GM23248 (cell line): ENCODE results near the gene CLTB. TPM values are rescaled to one million over a fixed set of nuclear protein-coding genes. Genes with fewer than 3 reads are reported as not detected.

Experiments
- DNase-seq: peaks from one replicate; pipeline ENCODE4 v3.0.0-alpha.2; 2015
- H2AFZ ChIP-seq: fragments of 200-600 bp; sonication (generic); 2 replicates; pipeline ENCODE4 v1.6.1; 2016; ENCODE audit warnings: antibody characterized with exemption
- H3F3A ChIP-seq: fragments of 200-600 bp; sonication (generic); 2 replicates; pipeline ENCODE4 v1.6.1; 2016; ENCODE audit warnings: mild to moderate bottlenecking, antibody characterized with exemption, mixed run types; ENCODE audit not compliant: insufficient read depth
- H3K27ac ChIP-seq: fragments of 200-600 bp; sonication (generic); 2 replicates; pipeline ENCODE4 v1.5.1; 2016; ENCODE audit warnings: mild to moderate bottlenecking
- H3K27me3 ChIP-seq: fragments of 200-600 bp; sonication (generic); replicated peaks from 2 replicates; pipeline ENCODE4 v1.6.1; 2016; ENCODE audit warnings: mild to moderate bottlenecking; ENCODE audit not compliant: insufficient read depth
- H3K36me3 ChIP-seq: fragments of 200-600 bp; sonication (generic); 2 replicates; pipeline ENCODE4 v1.6.1; 2016; ENCODE audit warnings: low read depth, mild to moderate bottlenecking
- H3K4me1 ChIP-seq: fragments of 200-600 bp; sonication (generic); 2 replicates; pipeline ENCODE4 v1.6.1; 2016; ENCODE audit warnings: mild to moderate bottlenecking; ENCODE audit not compliant: insufficient read depth
- H3K4me2 ChIP-seq: fragments of 200-600 bp; sonication (generic); one replicate; pipeline ENCODE4 v1.6.1; 2016; ENCODE audit warnings: mild to moderate bottlenecking; ENCODE audit not compliant: unreplicated experiment
- H3K4me3 ChIP-seq: fragments of 200-600 bp; sonication (generic); 2 replicates; pipeline ENCODE4 v1.5.1; 2016; ENCODE audit warnings: mild to moderate bottlenecking
- H3K79me2 ChIP-seq: fragments of 200-600 bp; sonication (generic); 2 replicates; pipeline ENCODE4 v1.6.1; 2016; ENCODE audit warnings: mild to moderate bottlenecking; ENCODE audit not compliant: insufficient read depth
- H3K9ac ChIP-seq: fragments of 200-600 bp; sonication (generic); 2 replicates; pipeline ENCODE4 v1.6.1; 2016; ENCODE audit warnings: mild to moderate bottlenecking
- H3K9me2 ChIP-seq: fragments of 200-600 bp; sonication (generic); 2 replicates; pipeline ENCODE4 v1.6.1; 2016; ENCODE audit warnings: mixed run types, mild to moderate bottlenecking, moderate library complexity; ENCODE audit not compliant: insufficient read depth
- H3K9me3 ChIP-seq: fragments of 200-600 bp; sonication (generic); one replicate; pipeline ENCODE4 v1.6.1; 2017; ENCODE audit warnings: low read depth
- H4K20me1 ChIP-seq: fragments of 200-600 bp; sonication (generic); 2 replicates; pipeline ENCODE4 v1.6.0; 2016; ENCODE audit not compliant: insufficient read depth
- EZH2 ChIP-seq: fragments of 200-600 bp; sonication (generic); IDR thresholded peaks from 2 replicates; pipeline ENCODE4 v1.6.1; 2018; ENCODE audit warnings: antibody characterized with exemption, mild to moderate bottlenecking; ENCODE audit not compliant: insufficient read depth, poor library complexity, severe bottlenecking
- EZH2phosphoT487 ChIP-seq: fragments of 200-600 bp; sonication (generic); IDR thresholded peaks from 2 replicates; pipeline ENCODE4 v1.6.1; 2018; ENCODE audit warnings: antibody characterized with exemption, moderate library complexity, mild to moderate bottlenecking, low read depth; ENCODE audit not compliant: insufficient read depth
- WGBS, 2 experiments: methylation state at CpG; one replicate each; pipeline ENCODE4 v1.1.6; 2015 to 2017; ENCODE audit warnings: low lambda C conversion rate in 2 of 2, low coverage in 1 of 2; ENCODE audit errors: missing lambda C conversion rate in 2 of 2; 5-methylcytosine and 5-hydroxymethylcytosine counted together
- in situ Hi-C: fragments of 300-500 bp; cut with MboI; formaldehyde crosslinking; loops from 2 replicates; pipeline ENCODE4 v1.15.0; 2020
- polyA plus RNA-seq: library from polyadenylated mRNA; unstranded; fragments of >200 nt; fragmentation: Nextera tagmentation; extraction: Ambion mirVana; gene quantifications from 2 replicates; pipeline ENCODE4 v1.2.1, GENCODE V29; 2016
- total RNA-seq: library from RNA; depleted of rRNA; stranded (reverse); fragments of >200 nt; shearing (Covaris generic); gene quantifications from 2 replicates; pipeline ENCODE4 v1.2.3, GENCODE V29; 2014

CLTB gene
- total and polyA plus RNA-seq, 2 experiments from 2014 or later: 128 to 130 TPM

DNA sequence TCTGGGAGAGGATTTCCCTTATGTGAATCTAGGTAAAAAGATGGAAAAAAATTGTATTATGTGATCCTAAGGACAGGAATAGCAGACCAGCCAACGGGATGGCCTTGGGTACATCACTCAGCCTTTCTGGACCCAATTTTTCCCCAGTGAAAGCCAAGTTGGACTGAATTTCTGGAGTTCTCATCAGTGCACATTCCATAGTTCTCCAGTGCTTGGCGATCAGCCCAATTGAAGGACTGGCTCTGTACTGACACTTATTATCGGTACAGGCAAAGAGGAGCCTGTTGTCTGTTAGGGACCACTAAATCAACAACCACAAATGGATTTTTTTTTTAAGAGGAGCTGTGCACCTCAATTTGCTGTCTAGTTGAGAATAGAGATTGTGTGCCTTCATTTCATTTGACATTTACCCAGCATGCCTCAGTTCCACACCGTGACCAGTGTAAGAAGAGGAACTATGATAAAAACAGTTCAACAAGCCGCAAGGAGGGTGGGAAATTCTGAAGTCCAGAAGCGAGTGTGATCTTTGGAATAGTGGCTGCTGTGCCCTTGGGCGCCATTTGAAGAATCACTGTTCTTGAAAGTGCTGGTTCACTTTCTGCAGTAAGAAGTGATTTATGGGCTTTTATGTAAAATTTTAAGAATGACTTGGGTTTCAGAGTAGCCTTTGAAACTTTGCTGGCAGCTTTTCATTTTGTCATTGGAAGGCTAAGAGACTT, 43.1 kb downstream of the CLTB start:
- H3K4me2 ChIP-seq: no peak overlapping the region
- no peak for TF ChIP-seq EZH2
- TF ChIP-seq EZH2phosphoT487: no peak
- 36 to 37% methylated on average over 7 of the region's 7 CpGs for WGBS, 2 experiments
- no peaks in the 10 kb centered on the region for H4K20me1 ChIP-seq
- no peak overlapping the region for H3K4me3 ChIP-seq
- no peak overlapping the region for H3K27ac ChIP-seq
- no peak overlapping the region for H2AFZ ChIP-seq
- H3K9ac ChIP-seq: no peak overlapping the region
- 0 out of 2 replicates have a peak, but pooled peaks cover 13% of the 10 kb centered on the region for H3K36me3 ChIP-seq
- H3K9me2 ChIP-seq: no peaks in the 10 kb centered on the region
- H3K79me2 ChIP-seq: no peaks in the 10 kb centered on the region
- H3K4me1 ChIP-seq: no peaks in the 10 kb centered on the region
- peaks cover 11% of the 10 kb centered on the region; the same call in 1 of the 2 replicates for H3F3A ChIP-seq
- DNase-seq: no peak
- no peaks in the 10 kb centered on the region for H3K27me3 ChIP-seq
- H3K9me3 ChIP-seq: no peaks in the 10 kb centered on the region
- in situ Hi-C loops: no loop called here

DNA sequence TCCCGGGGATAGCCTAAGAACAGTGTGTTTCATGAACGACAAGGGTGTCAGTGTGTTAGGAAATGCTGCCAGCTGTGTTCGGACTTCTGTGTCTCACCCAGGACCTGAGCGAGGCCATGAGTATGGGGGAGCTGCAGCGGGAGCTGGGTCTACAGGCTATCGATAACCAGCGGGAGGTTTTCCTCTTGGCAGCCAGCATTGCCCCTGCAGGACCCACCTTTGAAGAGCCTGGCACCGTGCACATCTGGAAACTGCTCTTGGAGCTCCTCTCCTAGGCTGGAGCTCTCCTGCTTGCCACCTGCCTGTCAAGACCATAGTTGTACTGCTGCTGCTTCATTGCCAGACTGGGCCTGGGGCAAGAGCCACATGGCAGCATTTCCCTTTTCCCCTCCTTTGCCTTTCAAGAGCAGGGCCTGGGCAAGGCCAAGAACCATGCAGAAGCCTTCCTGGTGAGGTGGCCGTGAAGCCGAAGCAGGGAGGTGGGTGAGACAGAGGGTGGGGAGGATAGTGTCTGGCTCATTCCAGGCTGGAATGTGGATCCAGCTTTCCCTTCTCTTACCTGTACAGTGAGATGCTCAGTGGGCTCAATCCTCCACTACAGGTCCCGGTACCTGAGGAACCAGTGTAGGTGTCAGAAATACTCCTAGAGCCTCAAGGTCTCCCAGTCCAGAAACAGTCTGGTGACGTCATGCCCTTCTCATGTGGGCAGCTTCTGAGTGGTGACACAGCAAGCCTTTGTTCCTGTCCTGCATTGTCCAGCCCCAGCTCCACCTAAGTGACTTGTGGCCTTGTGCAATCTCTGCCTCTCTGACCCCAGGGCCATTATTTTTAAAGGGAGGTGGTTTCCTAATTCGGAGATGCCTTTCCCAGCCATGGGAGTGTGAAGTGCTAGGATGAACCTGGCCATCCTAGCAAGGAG, 44.5 kb downstream of the CLTB start:
- no peak overlapping the region for H3K4me2 ChIP-seq
- no peaks in the 10 kb centered on the region for H3K27me3 ChIP-seq
- no peaks in the 10 kb centered on the region for H3K9me2 ChIP-seq
- no peaks in the 10 kb centered on the region for H3K4me1 ChIP-seq
- peaks cover 11% of the 10 kb centered on the region; the same call in 1 of the 2 replicates for H3F3A ChIP-seq
- DNase-seq: no peak
- no peaks in the 10 kb centered on the region for H3K9me3 ChIP-seq
- no peak overlapping the region for H3K9ac ChIP-seq
- H3K27ac ChIP-seq: no peak overlapping the region
- no peak overlapping the region for H2AFZ ChIP-seq
- WGBS, 2 experiments: 94 to 95% methylated on average over 13 of the region's 13 CpGs
- no peak for TF ChIP-seq EZH2phosphoT487
- TF ChIP-seq EZH2: no peak
- H3K4me3 ChIP-seq: no peak overlapping the region
- H4K20me1 ChIP-seq: no peaks in the 10 kb centered on the region
- 0 out of 2 replicates have a peak, but pooled peaks cover 13% of the 10 kb centered on the region for H3K36me3 ChIP-seq
- in situ Hi-C loops: no loop called here
- peaks cover 10% of the 10 kb centered on the region for H3K79me2 ChIP-seq

DNA sequence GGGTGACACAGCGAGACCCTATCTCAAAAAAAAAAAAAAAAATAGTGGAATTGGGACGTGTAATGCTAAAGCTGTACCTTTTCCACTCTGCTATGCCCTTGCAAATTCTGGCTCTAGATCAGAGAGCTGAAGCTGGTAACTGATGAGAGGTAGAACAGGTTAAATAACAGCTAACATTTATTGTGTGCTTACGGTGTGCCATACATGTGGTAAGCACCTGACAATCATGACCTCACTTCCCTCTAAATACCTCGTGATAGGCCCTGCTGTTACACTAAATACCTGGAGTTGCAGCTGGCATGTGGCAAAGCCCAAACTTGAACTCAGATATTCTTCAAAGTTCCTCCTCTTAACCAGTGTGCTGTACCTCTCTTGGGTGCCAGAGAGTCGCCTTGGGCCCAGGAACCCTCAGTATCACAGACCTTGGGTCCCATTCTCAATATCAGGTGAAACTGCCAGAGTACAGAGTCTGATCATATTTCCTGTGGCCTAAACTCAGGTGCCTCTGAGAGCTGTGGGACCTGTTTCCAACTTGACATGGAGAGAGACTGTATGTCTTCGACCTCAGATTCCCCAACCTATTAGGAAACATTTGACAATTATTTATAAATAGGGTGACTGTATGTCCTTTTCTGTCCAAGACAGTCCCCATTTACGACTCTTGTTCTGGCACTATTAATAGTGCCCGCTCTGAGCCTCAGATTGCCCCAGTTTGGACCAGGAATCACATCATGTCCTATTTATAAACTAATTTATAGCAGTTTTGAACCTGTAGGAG, 46.2 kb downstream of the CLTB start:
- Histone ChIP-seq H3K27ac (no peak overlapping the region), H2AFZ (no peak overlapping the region), H3K9me2 (no peaks in the 10 kb centered on the region), H3K79me2 (peaks cover 17% of the 10 kb centered on the region), H3K4me3 (no peak overlapping the region), H3F3A (peaks cover 11% of the 10 kb centered on the region; the same call in 1 of the 2 replicates), H4K20me1 (no peaks in the 10 kb centered on the region), H3K9ac (no peak overlapping the region), H3K27me3 (no peaks in the 10 kb centered on the region), H3K9me3 (no peaks in the 10 kb centered on the region), H3K36me3 (0 out of 2 replicates have a peak, but pooled peaks cover 13% of the 10 kb centered on the region), H3K4me2 (no peak overlapping the region), H3K4me1 (no peaks in the 10 kb centered on the region)
- in situ Hi-C loops: no loop called here
- TF ChIP-seq EZH2phosphoT487 (no peak), EZH2 (no peak)
- DNase-seq: no peak
- 87 to 91% methylated on average over 8 of the region's 8 CpGs for WGBS, 2 experiments

DNA sequence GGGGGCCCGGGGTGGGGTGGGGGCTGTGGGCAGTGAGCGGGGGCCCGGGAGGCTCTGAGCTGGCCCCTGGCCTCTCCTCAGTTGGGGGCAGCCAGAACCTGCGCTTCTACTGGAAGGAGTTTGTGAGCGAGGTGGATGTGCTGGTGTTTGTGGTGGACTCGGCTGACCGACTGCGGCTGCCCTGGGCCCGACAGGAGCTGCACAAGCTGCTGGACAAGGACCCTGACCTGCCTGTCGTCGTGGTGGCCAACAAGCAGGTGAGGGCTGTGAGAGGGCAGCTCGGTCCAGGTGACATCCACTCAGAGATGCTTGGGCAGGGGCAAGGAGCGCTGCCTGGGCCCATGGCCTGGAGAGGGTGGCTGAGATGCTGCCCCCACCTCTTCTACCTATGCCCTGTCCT, 47.6 kb downstream of the CLTB start:
- no peak overlapping the region for H3K27ac ChIP-seq
- 0 out of 2 replicates have a peak, but pooled peaks cover 13% of the 10 kb centered on the region for H3K36me3 ChIP-seq
- H3K4me1 ChIP-seq: no peaks in the 10 kb centered on the region
- H4K20me1 ChIP-seq: no peaks in the 10 kb centered on the region
- DNase-seq: no peak
- H3K79me2 ChIP-seq: peaks cover 17% of the 10 kb centered on the region
- no peaks in the 10 kb centered on the region for H3K9me2 ChIP-seq
- no peaks in the 10 kb centered on the region for H3K27me3 ChIP-seq
- no peak overlapping the region for H3K9ac ChIP-seq
- TF ChIP-seq EZH2 (no peak), EZH2phosphoT487 (no peak)
- H3F3A ChIP-seq: peaks cover 11% of the 10 kb centered on the region; the same call in 1 of the 2 replicates
- 87 to 96% methylated on average over 7 to 13 of the region's 13 CpGs for WGBS, 2 experiments
- no peaks in the 10 kb centered on the region for H3K9me3 ChIP-seq
- in situ Hi-C loops: no loop called here
- no peak overlapping the region for H3K4me2 ChIP-seq
- no peak overlapping the region for H2AFZ ChIP-seq
- no peak overlapping the region for H3K4me3 ChIP-seq
